Ascending aorta (tissue), 2 donors: Measurements from ENCODE around the gene SLC25A30. TPM values are rescaled to one million over a fixed set of nuclear protein-coding genes. Genes with fewer than 3 reads are reported as not detected.

Source experiments
- DNase-seq, 2 donors: peaks; one replicate each; pipeline ENCODE4 v3.0.0-alpha.2; 2019; ENCODE audit warnings: low spot score in 2 of 2
- H3K27ac ChIP-seq, 2 donors: fragments of 200-600 bp; sonication (generic); one replicate each; pipeline ENCODE4 v1.5.1; 2016 to 2017; ENCODE audit warnings: mild to moderate bottlenecking in 1 of 2
- H3K27me3 ChIP-seq: fragments of 200-600 bp; sonication (generic); one replicate; pipeline ENCODE4 v1.5.1; 2017
- H3K36me3 ChIP-seq, 2 donors: fragments of 200-600 bp; sonication (generic); one replicate each; pipeline ENCODE4 v1.5.1; 2016
- H3K4me1 ChIP-seq, 2 donors: fragments of 200-600 bp; sonication (generic); one replicate each; pipeline ENCODE4 v1.5.1; 2016 to 2017; ENCODE audit warnings: mild to moderate bottlenecking in 1 of 2
- H3K4me3 ChIP-seq, 2 donors: fragments of 200-600 bp; sonication (generic); one replicate each; pipeline ENCODE4 v1.5.1; 2016 to 2017; ENCODE audit warnings: mild to moderate bottlenecking in 1 of 2
- H3K9me3 ChIP-seq, 2 donors: fragments of 200-600 bp; sonication (generic); one replicate each; pipeline ENCODE4 v1.5.1; 2016
- intact Hi-C: fragments of 100-400 bp; cut with DNase I; formaldehyde crosslinking; loops from one replicate; pipeline ENCODE4 v1.15.1; 2023
- total RNA-seq: library from RNA; depleted of rRNA; stranded (reverse); fragments of >200 nt; gene quantifications from one replicate; pipeline ENCODE4 v1.1.0, GENCODE V29; 2016
- TF ChIP-seq, protein P1 (sequence below), 3 experiments: fragments of 200-600 bp in 2 of 3; fragments of 450-650 bp in 1 of 3; sonication (generic) in 2 of 3; IDR thresholded peaks; one replicate each; pipeline ENCODE4 v1.5.1; 2016 to 2019; ENCODE audit warnings: antibody characterized with exemption in 3 of 3, mild to moderate bottlenecking in 1 of 3, moderate library complexity in 1 of 3

The SLC25A30 gene
- total RNA-seq, 1 donor from 2014 or later = 1.9 TPM

DNA sequence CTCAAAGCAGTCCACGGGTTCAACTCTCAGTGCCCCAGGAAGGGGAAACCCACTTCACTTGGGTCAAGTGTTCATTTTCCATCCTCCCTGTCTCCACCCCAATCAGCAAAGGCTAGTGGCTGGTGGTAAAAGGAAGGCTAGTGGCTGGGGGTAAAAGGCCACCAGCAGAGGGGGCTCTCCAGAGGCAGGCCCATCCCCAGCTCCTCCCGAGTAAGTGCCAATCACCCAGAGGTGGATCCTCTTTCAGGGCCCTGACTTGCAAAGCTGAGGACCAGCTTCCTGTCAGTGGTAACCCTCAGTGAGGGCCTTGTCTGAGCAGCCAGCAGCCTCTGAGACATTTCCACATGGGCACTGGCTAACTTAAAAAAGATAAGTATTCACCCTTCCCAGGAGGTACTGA is 55.2 kb downstream of the SLC25A30 start:
- Histone ChIP-seq H3K27ac (no peak overlapping the region), H3K9me3 (no peaks in the 10 kb centered on the region), H3K27me3 (no peaks in the 10 kb centered on the region), H3K4me3 (no peak overlapping the region), H3K4me1 (peaks cover 0 to 2% of the 10 kb centered on the region in 2 donors), H3K36me3 (peaks cover 15 to 33% of the 10 kb centered on the region in 2 donors)
- DNase-seq = no peak
- intact Hi-C loops = no loop called here
- TF ChIP-seq, protein P1, sequence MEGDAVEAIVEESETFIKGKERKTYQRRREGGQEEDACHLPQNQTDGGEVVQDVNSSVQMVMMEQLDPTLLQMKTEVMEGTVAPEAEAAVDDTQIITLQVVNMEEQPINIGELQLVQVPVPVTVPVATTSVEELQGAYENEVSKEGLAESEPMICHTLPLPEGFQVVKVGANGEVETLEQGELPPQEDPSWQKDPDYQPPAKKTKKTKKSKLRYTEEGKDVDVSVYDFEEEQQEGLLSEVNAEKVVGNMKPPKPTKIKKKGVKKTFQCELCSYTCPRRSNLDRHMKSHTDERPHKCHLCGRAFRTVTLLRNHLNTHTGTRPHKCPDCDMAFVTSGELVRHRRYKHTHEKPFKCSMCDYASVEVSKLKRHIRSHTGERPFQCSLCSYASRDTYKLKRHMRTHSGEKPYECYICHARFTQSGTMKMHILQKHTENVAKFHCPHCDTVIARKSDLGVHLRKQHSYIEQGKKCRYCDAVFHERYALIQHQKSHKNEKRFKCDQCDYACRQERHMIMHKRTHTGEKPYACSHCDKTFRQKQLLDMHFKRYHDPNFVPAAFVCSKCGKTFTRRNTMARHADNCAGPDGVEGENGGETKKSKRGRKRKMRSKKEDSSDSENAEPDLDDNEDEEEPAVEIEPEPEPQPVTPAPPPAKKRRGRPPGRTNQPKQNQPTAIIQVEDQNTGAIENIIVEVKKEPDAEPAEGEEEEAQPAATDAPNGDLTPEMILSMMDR (IDR thresholded peaks at IDR 0.05) = no peak

DNA sequence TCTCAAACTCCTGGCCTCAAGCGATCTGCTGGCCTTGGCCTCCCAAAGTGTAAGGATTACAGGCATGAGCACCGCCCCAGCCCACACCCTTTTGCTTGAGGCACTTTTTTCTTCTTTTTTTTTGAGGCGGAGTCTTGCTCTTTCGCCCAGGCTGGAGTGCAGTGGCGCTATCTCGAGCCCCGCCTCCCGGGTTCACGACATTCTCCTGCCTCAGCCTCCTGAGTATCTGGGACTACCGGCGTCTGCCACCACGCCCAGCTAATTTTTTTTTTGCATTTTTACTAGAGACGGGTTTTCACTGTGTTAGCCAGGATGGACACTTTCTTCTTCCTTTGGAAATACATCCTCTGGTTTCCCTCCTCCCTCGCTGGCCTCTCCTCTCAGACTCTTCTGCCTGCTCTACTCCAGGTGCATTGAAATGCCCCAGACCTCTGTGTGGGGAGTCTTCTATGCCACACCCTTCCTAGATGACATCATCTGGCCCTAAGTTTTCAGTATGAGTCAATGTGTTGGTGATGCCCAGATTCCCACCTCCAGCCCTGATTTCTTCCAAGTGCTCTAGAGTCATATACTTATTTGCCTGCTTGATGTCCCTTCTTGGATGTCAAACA is 56.5 kb downstream of the SLC25A30 start:
- TF ChIP-seq, protein P1 (IDR thresholded peaks at IDR 0.05) = no peak
- H3K4me3 ChIP-seq = no peak overlapping the region
- H3K27me3 ChIP-seq = no peaks in the 10 kb centered on the region
- no peak overlapping the region for H3K27ac ChIP-seq
- intact Hi-C loops = no loop called here
- no peak for DNase-seq
- no peaks in the 10 kb centered on the region for H3K4me1 ChIP-seq
- H3K9me3 ChIP-seq = no peaks in the 10 kb centered on the region
- peaks cover 15 to 42% of the 10 kb centered on the region in 2 donors for H3K36me3 ChIP-seq

DNA sequence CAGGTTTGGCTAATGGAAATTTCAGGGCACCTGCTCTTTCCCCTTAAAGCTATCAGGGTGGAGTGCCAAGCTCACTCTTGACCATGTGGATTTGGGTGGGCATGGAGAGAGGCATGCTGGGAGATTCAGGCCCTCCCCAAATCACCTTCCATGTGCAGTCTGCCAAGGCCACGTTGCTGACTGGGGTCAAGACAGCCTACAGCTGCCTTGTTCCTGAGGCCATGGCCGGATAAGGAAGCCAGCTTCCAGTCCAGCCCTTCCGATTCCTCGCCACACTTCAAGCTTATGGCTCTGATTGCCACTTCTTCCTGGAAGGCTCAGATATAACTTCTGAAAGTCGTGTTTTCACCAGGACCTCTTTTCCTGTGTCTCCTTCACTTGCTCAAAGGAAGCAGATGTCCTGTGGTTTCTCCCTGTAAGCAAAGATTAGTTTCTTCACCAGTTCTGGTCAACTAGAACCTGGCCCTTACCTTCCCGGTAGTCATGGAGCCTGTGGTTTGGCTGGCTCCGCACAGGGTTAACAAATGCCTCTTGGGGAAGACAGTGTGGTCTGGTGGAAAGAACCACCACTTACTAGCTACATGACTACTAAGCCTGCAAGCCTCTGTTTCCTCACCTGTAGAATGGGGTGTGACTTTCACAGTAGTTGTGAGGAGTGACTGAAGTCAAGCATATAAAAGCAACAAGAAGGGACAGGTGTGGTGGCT is 61.1 kb downstream of the SLC25A30 start:
- intact Hi-C loops = no loop called here
- TF ChIP-seq, protein P1 (IDR thresholded peaks at IDR 0.05) = no peak
- DNase-seq = no peak
- no peak overlapping the region for H3K27ac ChIP-seq
- peaks cover 18 to 62% of the 10 kb centered on the region in 2 donors for H3K36me3 ChIP-seq
- no peaks in the 10 kb centered on the region for H3K27me3 ChIP-seq
- no peak overlapping the region for H3K4me3 ChIP-seq
- no peaks in the 10 kb centered on the region for H3K4me1 ChIP-seq
- no peaks in the 10 kb centered on the region for H3K9me3 ChIP-seq

DNA sequence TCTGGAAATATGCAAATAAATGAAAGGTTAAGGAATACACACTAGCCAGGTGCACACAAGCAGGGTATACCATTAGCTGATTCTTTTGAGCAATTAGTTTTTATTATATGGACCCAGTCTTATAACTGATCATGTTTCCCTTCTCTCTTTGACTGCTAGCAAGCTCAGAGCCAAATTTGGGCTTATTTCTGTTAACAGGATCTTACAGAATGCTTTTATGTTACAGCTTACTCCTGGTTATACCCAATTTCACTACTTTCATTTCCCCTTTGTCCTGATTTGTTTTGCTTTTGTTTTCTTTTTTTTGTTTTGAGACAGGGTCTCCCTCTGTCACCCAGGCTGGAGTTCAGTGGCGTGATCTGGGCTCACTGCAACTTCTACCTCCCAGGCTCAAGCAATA is 64.3 kb downstream of the SLC25A30 start:
- no peaks in the 10 kb centered on the region for H3K4me1 ChIP-seq
- no peaks in the 10 kb centered on the region for H3K9me3 ChIP-seq
- H3K36me3 ChIP-seq = peaks cover 32 to 77% of the 10 kb centered on the region in 2 donors
- H3K27ac ChIP-seq = no peak overlapping the region
- DNase-seq = no peak
- no peaks in the 10 kb centered on the region for H3K27me3 ChIP-seq
- TF ChIP-seq, protein P1 (IDR thresholded peaks at IDR 0.05) = no peak
- no peak overlapping the region for H3K4me3 ChIP-seq
- intact Hi-C loops = no loop called here

DNA sequence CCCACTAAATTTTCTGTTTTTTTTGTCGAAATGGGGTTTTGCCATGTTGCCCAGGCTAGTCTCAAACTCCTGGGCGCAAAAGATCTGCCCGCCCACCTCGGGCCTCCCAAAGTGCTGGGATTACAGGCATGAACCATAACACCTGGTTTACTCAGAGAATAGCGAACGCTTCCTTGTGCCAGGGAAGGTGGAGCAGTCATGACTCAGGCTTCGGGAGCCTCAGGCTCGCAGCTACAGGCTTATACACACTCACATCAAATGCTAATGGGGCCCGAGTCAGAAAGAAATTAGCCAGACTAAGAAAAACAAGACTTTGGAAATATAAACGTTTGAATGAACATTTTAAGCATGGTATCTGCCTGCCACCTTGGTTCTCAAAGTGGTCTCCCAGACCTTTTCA is 66.1 kb downstream of the SLC25A30 start:
- Histone ChIP-seq H3K9me3 (no peaks in the 10 kb centered on the region), H3K4me1 (no peaks in the 10 kb centered on the region), H3K27me3 (no peaks in the 10 kb centered on the region), H3K4me3 (no peak overlapping the region), H3K27ac (no peak overlapping the region), H3K36me3 (peaks cover 43 to 78% of the 10 kb centered on the region in 2 donors)
- TF ChIP-seq, protein P1 (IDR thresholded peaks at IDR 0.05) = no peak
- intact Hi-C loops = no loop called here
- no peak for DNase-seq
